Endothelial cell of umbilical vein (primary cell): ENCODE data around the gene LRRC47. TPM values are rescaled to one million over a fixed set of nuclear protein-coding genes. Genes with fewer than 3 reads are reported as not detected.

Experiments
- BruUV-seq: library from RNA; stranded (reverse); fragments of 400-500 nt; replicated peaks from 2 replicates; lab custom pipeline; 2021; lab: Mats Ljungman, UMichigan
- CTCF ChIA-PET: fragments of 300-600, 350-600 bp; sonication (Branson Sonifier 250); formaldehyde crosslinking; loops from one replicate; lab custom pipeline; 2021; ENCODE audit warnings: antibody characterized with exemption, inconsistent platforms; lab: Charles Lee
- POLR2A ChIA-PET: fragments of 300-600, 350-600 bp; sonication (Branson Sonifier 250); formaldehyde crosslinking; loops from one replicate; lab custom pipeline; 2021; ENCODE audit warnings: antibody characterized with exemption, inconsistent platforms; lab: Charles Lee
- DNase-seq: peaks from one replicate; pipeline ENCODE4 v3.0.0-alpha.2; 2011; ENCODE audit warnings: low read depth, low spot score
- FAIRE-seq: peaks from 2 replicates; lab custom pipeline; 2011; peaks lifted over from hg19 to GRCh38; lab: Jason Lieb, UNC
- H2AFZ ChIP-seq: 2 replicates; pipeline ENCODE4 v1.6.0; 2012; ENCODE audit warnings: low read depth, low read length, control low read depth, inconsistent platforms
- H3K27ac ChIP-seq: 2 replicates; pipeline ENCODE4 v1.5.1; 2011; ENCODE audit warnings: low read depth, mild to moderate bottlenecking, control low read depth, low read length, moderate library complexity; ENCODE audit not compliant: insufficient read depth
- H3K27me3 ChIP-seq, 2 experiments: 2 replicates each; pipeline versions ENCODE4 v1.6.0 to v1.6.1; 2011; ENCODE audit warnings: low read length in 2 of 2, mixed read lengths in 1 of 2; ENCODE audit not compliant: control insufficient read depth in 2 of 2, insufficient read depth in 2 of 2
- H3K36me3 ChIP-seq, 2 experiments: 2 replicates in 1 of 2; 3 replicates in 1 of 2; pipeline ENCODE4 v1.5.1; 2011; ENCODE audit warnings: low read length in 2 of 2, mild to moderate bottlenecking in 1 of 2, moderate library complexity in 1 of 2; ENCODE audit not compliant: control insufficient read depth in 2 of 2, insufficient read depth in 2 of 2; ENCODE audit errors: extremely low read depth in 1 of 2
- H3K4me1 ChIP-seq: 3 replicates; pipeline ENCODE4 v1.5.1; 2011; ENCODE audit warnings: mild to moderate bottlenecking, low read length; ENCODE audit not compliant: control insufficient read depth, insufficient read depth; ENCODE audit errors: extremely low read depth
- H3K4me2 ChIP-seq: 2 replicates; pipeline ENCODE4 v1.6.1; 2011; ENCODE audit warnings: low read length, control low read depth, mixed read lengths; ENCODE audit not compliant: insufficient read depth
- H3K4me3 ChIP-seq, 3 experiments: fragments of 200-600 bp in 1 of 3; sonication (generic), shearing (Covaris generic) in 1 of 3; replicated peaks in 1 of 3; 2 replicates each; pipeline ENCODE4 v1.5.1; 2011 to 2016; ENCODE audit warnings: control low read depth in 3 of 3, low read length in 3 of 3, mild to moderate bottlenecking in 2 of 3, inconsistent platforms in 1 of 3, low read depth in 1 of 3, moderate library complexity in 1 of 3; ENCODE audit not compliant: insufficient read depth in 1 of 3
- H3K79me2 ChIP-seq: 2 replicates; pipeline ENCODE4 v1.6.0; 2012; ENCODE audit warnings: low read length, inconsistent platforms; ENCODE audit not compliant: control insufficient read depth, insufficient read depth
- H3K9ac ChIP-seq: replicated peaks from 2 replicates; pipeline ENCODE3; 2011; ENCODE audit warnings: low read length, control low read depth; ENCODE audit not compliant: insufficient read depth; ENCODE audit errors: extremely low read depth
- H3K9me1 ChIP-seq: replicated peaks from 3 replicates; pipeline ENCODE4 v1.6.0; 2011; ENCODE audit warnings: mild to moderate bottlenecking, low read length; ENCODE audit not compliant: control insufficient read depth, insufficient read depth; ENCODE audit errors: extremely low read depth
- H3K9me3 ChIP-seq: replicated peaks from 2 replicates; pipeline ENCODE4 v1.5.1; 2012; ENCODE audit warnings: low read length, inconsistent platforms; ENCODE audit not compliant: control insufficient read depth, insufficient read depth
- H4K20me1 ChIP-seq: replicated peaks from 2 replicates; pipeline ENCODE3; 2011; ENCODE audit warnings: mild to moderate bottlenecking, low read length; ENCODE audit not compliant: control insufficient read depth, insufficient read depth; ENCODE audit errors: extremely low read depth
- EZH2 ChIP-seq: IDR thresholded peaks from 2 replicates; pipeline ENCODE4 v1.6.1; 2012; ENCODE audit warnings: borderline replicate concordance, low read depth, mild to moderate bottlenecking, moderate library complexity, low read length, inconsistent platforms; ENCODE audit not compliant: severe bottlenecking
- FOS ChIP-seq: IDR thresholded peaks from 2 replicates; pipeline ENCODE4 v1.6.1; 2011; ENCODE audit warnings: mild to moderate bottlenecking, low read length, moderate library complexity, borderline replicate concordance; ENCODE audit not compliant: insufficient read depth
- GATA2 ChIP-seq: IDR thresholded peaks from 2 replicates; pipeline ENCODE4 v1.7.0; 2011; ENCODE audit warnings: low read depth, mild to moderate bottlenecking, moderate library complexity, mixed read lengths, low read length; ENCODE audit not compliant: insufficient read length, insufficient read depth
- JUN ChIP-seq: IDR thresholded peaks from 2 replicates; pipeline ENCODE4 v1.6.1; 2011; ENCODE audit warnings: borderline replicate concordance, low read depth; ENCODE audit not compliant: insufficient read length, insufficient read depth
- MYC ChIP-seq: IDR thresholded peaks from one replicate; pipeline ENCODE4 v1.6.1; 2011; ENCODE audit warnings: mild to moderate bottlenecking, low read depth, low read length
- POLR2A ChIP-seq: IDR thresholded peaks from 2 replicates; pipeline ENCODE4 v1.6.1; 2012; ENCODE audit warnings: low read depth, mild to moderate bottlenecking, control low read depth, low read length
- POLR2AphosphoS5 ChIP-seq: IDR thresholded peaks from 2 replicates; pipeline ENCODE4 v1.6.1; 2012; ENCODE audit warnings: low read depth, mild to moderate bottlenecking, control low read depth, low read length, moderate library complexity; ENCODE audit not compliant: insufficient read depth
- dilution Hi-C: fragments of 300-500 bp; cut with MboI; formaldehyde crosslinking; loops from one replicate; pipeline ENCODE4 v1.15.0; 2019; ENCODE audit warnings: low sequenced_read_pairs; ENCODE audit not compliant: extremely low pct_ligation_motif_present
- intact Hi-C: fragments of 100-400 bp; cut with micrococcal nuclease; formaldehyde crosslinking; loops from one replicate; pipeline ENCODE4 v1.10.0; 2022
- polyA plus RNA-seq, 4 experiments: library from polyadenylated mRNA; depleted of rRNA in 3 of 4; stranded (reverse) in 3 of 4; unstranded in 1 of 4; fragments of >200 nt; gene quantifications; 2 replicates each; pipeline versions ENCODE4 v1.2.1 to v1.2.3, GENCODE V29; 2011 to 2012; ENCODE audit warnings: missing spikeins in 1 of 4
- total RNA-seq: library from RNA; stranded (reverse); gene quantifications from 2 replicates; pipeline ENCODE4 v1.2.3, GENCODE V29; 2021
- TF ChIP-seq, protein P1 (sequence below), 2 donors: IDR thresholded peaks; 1 replicate in 1 of 2; 2 replicates in 1 of 2; pipeline ENCODE4 v1.5.1; 2011; ENCODE audit warnings: low read length in 2 of 2, mild to moderate bottlenecking in 2 of 2, moderate library complexity in 2 of 2, control low read depth in 1 of 2, inconsistent platforms in 1 of 2, low read depth in 1 of 2; ENCODE audit not compliant: insufficient read depth in 1 of 2; ENCODE audit errors: extremely low read depth in 1 of 2

LRRC47 gene
- total and polyA plus RNA-seq, 2 donors (not counting 3 experiments of a cell fraction or from before 2014, with no cell fraction given), result 23.7 to 42.5 TPM

DNA sequence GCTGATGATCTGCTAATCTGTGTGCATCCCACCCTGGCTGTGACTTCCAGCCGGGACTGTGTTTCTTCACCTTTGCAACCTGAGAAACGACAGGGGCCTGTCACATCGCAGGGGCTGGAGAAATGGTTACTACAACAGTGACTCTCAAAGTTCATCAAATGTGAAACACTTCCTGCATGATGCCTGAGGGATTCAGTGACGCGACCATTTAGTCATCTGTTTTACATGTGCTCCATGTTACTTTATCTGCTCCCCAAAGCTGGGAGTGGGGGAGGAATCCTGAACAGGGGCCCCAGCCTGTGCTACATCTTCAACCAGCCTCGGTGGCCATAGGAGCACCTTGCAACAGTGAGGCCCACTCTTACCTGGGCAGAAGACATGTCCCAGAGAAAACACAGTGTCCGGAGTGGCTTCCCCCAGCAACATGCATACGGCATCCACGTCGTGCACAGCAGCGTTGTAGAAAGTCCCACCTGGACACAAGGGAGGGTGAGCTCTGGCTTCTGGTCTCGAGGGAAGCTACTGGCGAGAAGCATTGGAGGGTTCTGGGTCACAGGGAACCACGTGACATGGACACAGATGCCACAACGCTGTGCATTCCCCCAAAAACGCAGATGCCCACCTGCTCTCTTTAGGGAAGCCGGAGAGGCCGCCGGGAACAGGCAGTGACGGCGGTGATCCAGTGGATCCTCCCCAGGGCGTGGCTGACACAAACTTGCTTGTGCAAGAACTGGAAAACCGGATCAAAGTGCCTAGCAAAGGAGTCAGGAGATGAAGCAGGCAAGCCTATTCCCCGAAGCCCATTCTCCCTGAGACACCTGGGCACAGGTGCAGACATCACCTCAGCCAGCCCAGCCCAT lies 53.6 kb downstream of the LRRC47 start:
- TF ChIP-seq MYC, result no peak
- no peaks in the 10 kb centered on the region for H3K9me3 ChIP-seq
- no peak overlapping the region for H3K4me3 ChIP-seq
- no peak overlapping the region for H3K4me2 ChIP-seq
- peaks cover 9% of the 10 kb centered on the region for H3K4me1 ChIP-seq
- no peak for DNase-seq
- no peak for FAIRE-seq
- H3K36me3 ChIP-seq, result peaks cover 4 to 26% of the 10 kb centered on the region in 2 experiments
- H2AFZ ChIP-seq, result no peak overlapping the region
- intact Hi-C loops (no loop called here), dilution Hi-C loops (no loop called here)
- no TSS peak for BruUV-seq
- H3K9me1 ChIP-seq, result no peaks in the 10 kb centered on the region
- no peak overlapping the region for H3K27ac ChIP-seq
- H3K79me2 ChIP-seq, result peaks cover 5% of the 10 kb centered on the region
- CTCF ChIA-PET, result no interaction called here
- no peaks in the 10 kb centered on the region for H4K20me1 ChIP-seq
- no peaks in the 10 kb centered on the region for H3K27me3 ChIP-seq
- H3K9ac ChIP-seq, result no peak overlapping the region
- POLR2A ChIA-PET, result no interaction called here

DNA sequence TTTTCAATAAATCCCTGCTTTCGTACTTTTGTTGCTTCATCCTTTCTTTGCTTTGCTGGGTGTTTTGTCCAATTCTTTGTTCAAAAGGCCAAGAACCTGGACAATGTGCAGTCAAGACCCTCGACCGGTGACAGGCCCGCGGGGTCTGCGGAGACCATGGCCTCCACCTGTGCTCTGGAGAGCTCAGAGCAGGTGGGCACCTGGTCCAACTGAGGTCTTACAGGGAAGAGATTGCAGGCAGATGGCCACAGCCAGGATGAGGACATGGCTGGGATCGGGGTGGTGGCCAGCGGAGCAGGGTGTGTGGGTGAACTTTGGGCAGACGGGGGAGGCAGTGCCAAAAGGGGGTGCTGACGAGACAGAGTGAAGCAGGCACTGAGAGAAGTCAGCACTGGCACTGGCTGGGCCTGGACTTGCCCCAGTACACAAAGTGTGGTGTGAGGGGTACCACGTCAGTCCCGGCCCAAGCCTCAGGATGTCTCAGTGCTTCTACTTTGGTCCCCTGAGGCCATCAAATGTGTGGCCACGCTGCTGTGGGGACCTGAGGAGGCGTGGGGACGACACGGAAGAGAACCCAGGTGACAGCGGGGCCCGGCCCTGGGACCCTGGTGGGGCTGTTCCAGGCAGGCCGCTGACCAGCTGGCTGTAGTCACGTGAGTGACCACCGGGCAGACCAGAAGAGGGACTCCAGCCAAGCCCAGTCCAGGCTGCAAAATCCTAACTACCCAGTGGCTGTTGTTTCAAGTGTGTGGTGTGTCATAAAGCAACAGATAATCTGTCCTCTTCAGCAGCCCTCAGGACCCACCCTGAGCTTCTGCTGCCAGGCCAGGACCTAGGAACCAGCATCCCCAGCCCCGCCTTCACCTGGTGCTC lies 54.5 kb downstream of the LRRC47 start:
- Histone ChIP-seq H3K9me3 (no peaks in the 10 kb centered on the region), H2AFZ (no peak overlapping the region), H3K4me3 (no peak overlapping the region), H3K36me3 (peaks cover 4 to 26% of the 10 kb centered on the region in 2 experiments), H3K27ac (no peak overlapping the region), H4K20me1 (no peaks in the 10 kb centered on the region), H3K79me2 (peaks cover 5% of the 10 kb centered on the region), H3K4me1 (peaks cover 5% of the 10 kb centered on the region), H3K9ac (no peak overlapping the region), H3K9me1 (no peaks in the 10 kb centered on the region), H3K4me2 (no peak overlapping the region), H3K27me3 (no peaks in the 10 kb centered on the region)
- FAIRE-seq, result no peak
- dilution Hi-C loops (no loop called here), intact Hi-C loops (no loop called here)
- ChIA-PET CTCF (interaction anchor here (1.0 kb wide), 1 partner anchor 17 kb away, joined by 3 read pairs; no protein-coding TSS in a partner anchor), POLR2A (no interaction called here)
- TF ChIP-seq, protein P1, sequence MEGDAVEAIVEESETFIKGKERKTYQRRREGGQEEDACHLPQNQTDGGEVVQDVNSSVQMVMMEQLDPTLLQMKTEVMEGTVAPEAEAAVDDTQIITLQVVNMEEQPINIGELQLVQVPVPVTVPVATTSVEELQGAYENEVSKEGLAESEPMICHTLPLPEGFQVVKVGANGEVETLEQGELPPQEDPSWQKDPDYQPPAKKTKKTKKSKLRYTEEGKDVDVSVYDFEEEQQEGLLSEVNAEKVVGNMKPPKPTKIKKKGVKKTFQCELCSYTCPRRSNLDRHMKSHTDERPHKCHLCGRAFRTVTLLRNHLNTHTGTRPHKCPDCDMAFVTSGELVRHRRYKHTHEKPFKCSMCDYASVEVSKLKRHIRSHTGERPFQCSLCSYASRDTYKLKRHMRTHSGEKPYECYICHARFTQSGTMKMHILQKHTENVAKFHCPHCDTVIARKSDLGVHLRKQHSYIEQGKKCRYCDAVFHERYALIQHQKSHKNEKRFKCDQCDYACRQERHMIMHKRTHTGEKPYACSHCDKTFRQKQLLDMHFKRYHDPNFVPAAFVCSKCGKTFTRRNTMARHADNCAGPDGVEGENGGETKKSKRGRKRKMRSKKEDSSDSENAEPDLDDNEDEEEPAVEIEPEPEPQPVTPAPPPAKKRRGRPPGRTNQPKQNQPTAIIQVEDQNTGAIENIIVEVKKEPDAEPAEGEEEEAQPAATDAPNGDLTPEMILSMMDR (IDR thresholded peaks at IDR 0.05; ENCODE audit: extremely low read depth in 1 of 2, insufficient read depth in 1 of 2, low read depth in 1 of 2, low read length in 2 of 2), result no peak
- TF ChIP-seq GATA2, result no peak
- no peak for TF ChIP-seq FOS
- no peak for TF ChIP-seq POLR2AphosphoS5
- TF ChIP-seq EZH2, result no peak
- no peak for TF ChIP-seq POLR2A
- no peak for TF ChIP-seq MYC
- no peak for TF ChIP-seq JUN
- no peak for DNase-seq
- no TSS peak for BruUV-seq
